DMS114 treated with DMSO at 0.1 percent for 48 hours (cell line): ENCODE data around the gene PDE4D.

Experiments used
- DNase-seq: peaks from one replicate; lab custom pipeline; 2025; ENCODE audit not compliant: unreplicated experiment; lab: John Stamatoyannopoulos, UW

Gene PDE4D

GRCh38 chr5:59099995-59100345, 793.6 kb downstream of the PDE4D start:
- no peak for DNase-seq

- DNase-seq = no peak
These were observed 794.1 kb downstream of the PDE4D start for GRCh38 chr5:59099270-59099994.

GRCh38 chr5:59098743-59099142, 794.8 kb downstream of the PDE4D start:
- no peak for DNase-seq

GRCh38 chr5:59097712-59098111, 795.8 kb downstream of the PDE4D start:
- no peak for DNase-seq

DNA sequence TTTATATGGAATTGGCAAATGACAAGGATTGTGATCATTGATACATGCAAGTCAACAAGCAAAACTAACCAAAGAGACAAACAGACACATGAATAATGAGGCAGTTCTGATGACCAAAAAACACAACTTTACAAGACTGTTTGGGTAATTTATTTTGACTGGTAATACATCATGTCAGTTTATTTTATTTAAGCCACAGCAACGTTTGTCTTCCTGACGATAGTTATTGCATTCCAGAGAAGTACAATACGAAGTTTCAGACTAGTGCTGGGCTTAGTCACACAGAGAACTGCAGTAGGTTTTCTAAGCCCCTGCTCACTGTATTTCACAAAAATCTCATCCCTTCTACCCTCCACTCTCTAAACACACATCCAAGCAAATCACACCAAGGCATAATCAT, 796.4 kb downstream of the PDE4D start:
- peak; percentile 75 for DNase-seq

GRCh38 chr5:59095480-59095879, 798.0 kb downstream of the PDE4D start:
- no peak for DNase-seq

- DNase-seq = no peak
These were observed 798.7 kb downstream of the PDE4D start for GRCh38 chr5:59094864-59095263.

- no peak for DNase-seq
These were observed 800.2 kb downstream of the PDE4D start for GRCh38 chr5:59093329-59093728.

DNA sequence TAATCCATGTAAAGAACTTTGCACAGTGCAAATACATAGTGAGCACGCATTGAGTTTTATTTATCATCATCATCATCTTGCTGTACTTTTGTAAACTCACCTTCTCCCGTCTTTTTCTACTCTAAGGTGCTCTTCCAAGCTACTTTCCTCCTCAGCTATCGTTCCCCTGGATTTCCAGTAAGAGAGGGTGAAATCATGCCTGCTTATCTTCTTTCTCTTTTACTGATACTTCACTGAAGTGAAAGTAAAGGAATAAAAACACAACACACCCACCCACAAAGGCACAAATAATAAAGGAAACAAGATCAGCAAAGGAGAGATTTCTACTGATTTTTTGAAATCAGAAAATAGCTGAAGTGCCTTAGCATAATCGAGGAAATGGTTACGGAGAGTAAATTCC, 800.8 kb downstream of the PDE4D start:
- no peak for DNase-seq

DNA sequence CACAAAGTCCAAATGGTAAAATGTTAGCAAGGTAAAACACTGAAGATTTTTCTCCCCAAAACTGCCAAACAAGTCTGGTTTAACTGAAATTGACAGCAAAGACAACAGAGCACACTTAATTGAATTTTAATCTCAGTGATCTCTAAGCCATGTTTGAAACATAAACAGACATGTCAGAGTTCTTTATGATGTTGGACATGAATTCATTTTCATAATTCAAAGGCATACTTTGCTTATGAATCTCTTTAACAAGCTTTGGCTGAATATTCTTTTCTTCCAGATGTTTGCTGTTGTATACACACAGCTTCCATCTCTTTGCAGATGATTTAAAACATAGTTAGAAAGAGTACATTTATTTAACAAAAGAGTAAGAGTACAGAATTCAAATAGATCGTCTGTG, 801.6 kb downstream of the PDE4D start:
- no peak for DNase-seq

GRCh38 chr5:59090323-59090722, 803.2 kb downstream of the PDE4D start:
- peak; percentile 76 for DNase-seq

- DNase-seq = no peak
These were observed 803.8 kb downstream of the PDE4D start for GRCh38 chr5:59089767-59090166.

- no peak for DNase-seq
These were observed 805.0 kb downstream of the PDE4D start for GRCh38 chr5:59088546-59088945.

DNA sequence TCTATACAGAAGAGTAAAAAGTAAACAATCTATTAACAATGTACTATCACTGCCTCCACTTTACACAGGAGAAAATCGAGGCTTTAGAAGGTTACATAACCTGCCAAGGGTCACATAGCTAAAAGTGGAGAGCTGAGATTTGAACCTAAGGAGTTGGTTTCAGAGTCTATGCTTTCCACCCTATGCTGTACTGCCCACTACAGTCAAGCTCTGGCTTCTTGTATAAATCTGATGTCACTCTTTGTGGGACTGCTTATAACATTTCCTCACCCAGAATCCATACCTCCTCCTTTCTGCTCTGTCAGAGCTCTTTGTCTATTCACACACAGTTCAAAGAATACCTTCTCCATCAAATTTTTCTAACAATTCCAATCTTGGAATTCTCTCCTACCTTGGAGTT, 807.5 kb downstream of the PDE4D start:
- DNase-seq = no peak

GRCh38 chr5:59081693-59082092, 811.8 kb downstream of the PDE4D start:
- no peak for DNase-seq

GRCh38 chr5:59079622-59080620, 813.6 kb downstream of the PDE4D start:
- no peak for DNase-seq

GRCh38 chr5:59071755-59072549, 821.6 kb downstream of the PDE4D start:
- no peak for DNase-seq

DNA sequence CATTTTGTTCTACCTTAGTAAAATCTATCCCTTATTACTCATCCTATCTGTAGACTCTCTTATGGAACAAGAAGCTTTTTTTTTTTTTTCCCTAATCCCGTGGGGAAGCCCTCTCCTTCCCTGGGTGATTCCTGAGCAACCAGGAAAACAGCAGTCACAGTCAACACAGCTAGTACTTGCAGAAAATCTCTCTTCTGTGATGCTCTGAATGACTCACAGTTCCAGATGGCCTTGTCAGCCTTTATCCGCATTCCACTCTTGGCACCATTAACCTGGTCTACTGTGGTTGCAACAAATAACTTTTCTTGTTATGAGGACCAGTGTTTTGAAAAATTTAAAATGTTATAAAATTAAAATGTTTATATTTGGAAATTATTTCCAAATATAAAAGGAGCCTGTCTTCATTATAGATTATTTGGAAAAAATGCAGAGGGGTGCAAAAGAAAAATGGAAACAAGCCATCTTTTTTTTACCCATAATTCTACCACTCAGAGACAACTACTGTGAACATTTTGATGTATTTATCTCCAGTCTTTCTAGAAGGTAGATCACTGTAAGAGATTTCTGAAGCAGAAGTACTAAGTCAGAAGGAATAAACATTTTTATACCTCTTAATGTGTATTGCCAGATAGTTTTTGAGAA, 824.0 kb downstream of the PDE4D start:
- DNase-seq = no peak

DNA sequence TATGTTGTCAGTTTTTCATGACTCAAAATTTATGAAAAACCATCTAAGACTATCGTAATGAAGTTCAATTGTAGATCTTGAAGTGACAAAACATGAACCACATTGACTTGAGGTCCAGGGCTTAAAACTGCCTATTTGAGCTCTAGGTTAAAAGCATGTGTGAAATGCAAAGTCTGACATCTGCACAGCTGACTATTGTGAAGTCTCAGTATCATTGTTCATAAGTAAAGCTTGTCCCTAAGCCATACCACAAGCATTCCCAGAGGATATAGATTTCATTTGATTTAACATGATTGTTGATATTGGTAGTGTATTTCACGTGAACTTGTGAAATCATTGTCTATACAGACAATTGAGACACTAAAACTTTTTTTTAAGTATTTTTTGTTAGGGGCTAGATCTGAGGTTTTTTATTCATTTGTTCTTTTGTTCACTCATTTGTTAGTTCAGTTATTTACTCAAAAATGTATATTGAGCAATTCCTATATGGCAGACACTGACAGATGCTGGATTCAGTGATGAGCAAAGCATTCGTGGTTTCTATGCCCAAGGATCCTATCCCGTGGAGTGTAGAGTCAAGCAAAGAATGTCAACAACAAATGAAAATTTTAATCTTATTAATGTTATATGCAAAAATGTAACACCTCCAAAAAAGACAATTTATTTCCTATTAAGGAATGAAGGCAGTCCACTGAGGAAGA, 825.4 kb downstream of the PDE4D start:
- DNase-seq = no peak
